Osteoblast (primary cell): ENCODE measurements around the gene VASH1. TPM values are rescaled to one million over a fixed set of nuclear protein-coding genes. Genes with fewer than 3 reads are reported as not detected.

Experiments used
- DNase-seq: peaks from one replicate; pipeline ENCODE4 v3.0.0; 2011; ENCODE audit warnings: low spot score, mixed read lengths; ENCODE audit not compliant: insufficient read length; ENCODE audit errors: missing footprints
- H2AFZ ChIP-seq: 2 replicates; pipeline ENCODE4 v1.6.0; 2011; ENCODE audit warnings: mild to moderate bottlenecking, low read length
- H3K27ac ChIP-seq: 2 replicates; pipeline ENCODE4 v1.5.1; 2011; ENCODE audit warnings: mild to moderate bottlenecking, low read depth, low read length, moderate library complexity
- H3K27me3 ChIP-seq: 2 replicates; pipeline ENCODE4 v1.6.0; 2012; ENCODE audit warnings: mild to moderate bottlenecking, control low read depth, inconsistent platforms, low read length, moderate library complexity; ENCODE audit not compliant: insufficient read depth
- H3K36me3 ChIP-seq: 2 replicates; pipeline ENCODE4 v1.5.1; 2011; ENCODE audit warnings: mild to moderate bottlenecking, low read length, control low read depth, moderate library complexity; ENCODE audit not compliant: insufficient read depth
- H3K4me1 ChIP-seq: 2 replicates; pipeline ENCODE4 v1.5.1; 2011; ENCODE audit warnings: mild to moderate bottlenecking, low read length, control low read depth, moderate library complexity; ENCODE audit not compliant: insufficient read depth
- H3K4me2 ChIP-seq: 2 replicates; pipeline ENCODE4 v1.6.0; 2011; ENCODE audit warnings: mild to moderate bottlenecking, low read length; ENCODE audit not compliant: insufficient read depth
- H3K4me3 ChIP-seq: fragments of 200-600 bp; sonication (generic); 3 replicates; pipeline ENCODE4 v1.5.1; 2012; ENCODE audit warnings: mild to moderate bottlenecking, low read length, inconsistent platforms; ENCODE audit not compliant: insufficient read depth
- H3K79me2 ChIP-seq: 2 replicates; pipeline ENCODE4 v1.6.0; 2012; ENCODE audit warnings: mild to moderate bottlenecking, low read length, control low read depth, inconsistent platforms; ENCODE audit not compliant: insufficient read depth
- H3K9me3 ChIP-seq: 2 replicates; pipeline ENCODE4 v1.5.1; 2011; ENCODE audit warnings: low read depth, low read length, control low read depth
- H4K20me1 ChIP-seq: 2 replicates; pipeline ENCODE4 v1.6.0; 2012; ENCODE audit warnings: mild to moderate bottlenecking, low read length, control low read depth; ENCODE audit not compliant: insufficient read depth
- CTCF ChIP-seq: IDR thresholded peaks from 2 replicates; pipeline ENCODE4 v1.5.1; 2011; ENCODE audit warnings: mild to moderate bottlenecking, low read depth, low read length, moderate library complexity; ENCODE audit errors: extremely low read depth
- total RNA-seq: library from RNA; depleted of rRNA; stranded (reverse); fragments of >200 nt; gene quantifications from 2 replicates; pipeline ENCODE4 v1.2.3, GENCODE V29; 2012

The VASH1 gene
- total RNA-seq, 1 donor, result 4.0 TPM

GRCh38 chr14:76742185-76742584 lies 19.1 kb upstream of the VASH1 start:
- H4K20me1 ChIP-seq, result no peaks in the 10 kb centered on the region
- H3K79me2 ChIP-seq, result no peaks in the 10 kb centered on the region
- no peak for TF ChIP-seq CTCF
- no peak overlapping the region for H3K4me2 ChIP-seq
- H3K27me3 ChIP-seq, result no peaks in the 10 kb centered on the region
- H3K4me1 ChIP-seq, result no peaks in the 10 kb centered on the region
- no peak for DNase-seq
- no peaks in the 10 kb centered on the region for H3K9me3 ChIP-seq
- no peak overlapping the region for H3K27ac ChIP-seq
- H2AFZ ChIP-seq, result no peak overlapping the region
- H3K36me3 ChIP-seq, result no peaks in the 10 kb centered on the region
- H3K4me3 ChIP-seq, result no peak overlapping the region

GRCh38 chr14:76742966-76743365 lies 18.3 kb upstream of the VASH1 start:
- no peaks in the 10 kb centered on the region for H3K9me3 ChIP-seq
- no peaks in the 10 kb centered on the region for H4K20me1 ChIP-seq
- no peak overlapping the region for H2AFZ ChIP-seq
- no peak for DNase-seq
- no peak overlapping the region for H3K27ac ChIP-seq
- TF ChIP-seq CTCF, result no peak
- H3K4me1 ChIP-seq, result no peaks in the 10 kb centered on the region
- H3K4me2 ChIP-seq, result no peak overlapping the region
- H3K4me3 ChIP-seq, result no peak overlapping the region
- no peaks in the 10 kb centered on the region for H3K27me3 ChIP-seq
- H3K36me3 ChIP-seq, result no peaks in the 10 kb centered on the region
- no peaks in the 10 kb centered on the region for H3K79me2 ChIP-seq

GRCh38 chr14:76752744-76753143 lies 8.5 kb upstream of the VASH1 start:
- H3K4me3 ChIP-seq, result no peak overlapping the region
- no peaks in the 10 kb centered on the region for H4K20me1 ChIP-seq

GRCh38 chr14:76753541-76754198 lies 7.6 kb upstream of the VASH1 start:
- no peaks in the 10 kb centered on the region for H4K20me1 ChIP-seq
- H3K36me3 ChIP-seq, result no peaks in the 10 kb centered on the region
- no peaks in the 10 kb centered on the region for H3K79me2 ChIP-seq
- DNase-seq, result no peak
- no peaks in the 10 kb centered on the region for H3K4me1 ChIP-seq
- no peak overlapping the region for H3K4me2 ChIP-seq
- H3K9me3 ChIP-seq, result no peaks in the 10 kb centered on the region
- no peak for TF ChIP-seq CTCF
- H3K27me3 ChIP-seq, result peaks cover 3% of the 10 kb centered on the region
- no peak overlapping the region for H2AFZ ChIP-seq
- no peak overlapping the region for H3K27ac ChIP-seq
- H3K4me3 ChIP-seq, result no peak overlapping the region

More at GRCh38 chr14:76752744-76753143, 8.5 kb upstream of the VASH1 start:
- Histone ChIP-seq H3K4me1 (no peaks in the 10 kb centered on the region), H3K4me2 (no peak overlapping the region), H3K9me3 (no peaks in the 10 kb centered on the region), H3K36me3 (no peaks in the 10 kb centered on the region), H3K27ac (no peak overlapping the region), H3K79me2 (no peaks in the 10 kb centered on the region), H3K27me3 (peaks cover 3% of the 10 kb centered on the region), H2AFZ (no peak overlapping the region)
- DNase-seq, result no peak
- TF ChIP-seq CTCF, result no peak
